Measurements from ENCODE around the gene CD38. TPM values are rescaled to one million over a fixed set of nuclear protein-coding genes. Genes with fewer than 3 reads are reported as not detected.

Gene CD38
- total RNA-seq, 1 experiment from 2014 or later = 0.07 TPM

GRCh38 chr4:15792974-15793373 is 14.8 kb downstream of the CD38 start:
- Mint-ChIP-seq H3K27me3 (ENCODE audit: low read depth) (no peaks in the 10 kb centered on the region), H3K4me3 (no peak overlapping the region), H3K4me1 (0 out of 4 replicates have a peak, but pooled peaks cover 0 to 2% of the 10 kb centered on the region in 2 experiments), H3K9me3 (peaks cover 17 to 28% of the 10 kb centered on the region in 2 experiments), H3K36me3 (ENCODE audit: insufficient read depth in 1 of 3, low read depth in 3 of 3) (peaks cover 0 to 16% (median 5%) of the 10 kb centered on the region in 3 experiments; a peak in 4 of 7 replicates), H3K27ac (no peak overlapping the region)
- Histone ChIP-seq H3K23me2 (ENCODE audit: insufficient read length, low read depth, low read length, poor library complexity, severe bottlenecking) (no peaks in the 10 kb centered on the region), H2BK5ac (ENCODE audit: insufficient read length, low read length) (no peak overlapping the region), H3K79me1 (ENCODE audit: insufficient read depth, low read depth, low read length, poor library complexity, severe bottlenecking) (no peaks in the 10 kb centered on the region), H3K4ac (ENCODE audit: low read depth, low read length) (no peak overlapping the region), H3K14ac (ENCODE audit: insufficient read depth, low read length) (no peak overlapping the region), H3K79me2 (ENCODE audit: insufficient read depth, low read length) (no peaks in the 10 kb centered on the region), H3K4me1 (ENCODE audit: insufficient read depth, low read length) (no peaks in the 10 kb centered on the region), H4K91ac (ENCODE audit: insufficient read length, low read depth, low read length) (no peak overlapping the region), H3K9me3 (ENCODE audit: control insufficient read depth, low read depth, low read length) (peaks cover 7% of the 10 kb centered on the region), H4K20me1 (ENCODE audit: control insufficient read depth, insufficient read depth, insufficient read length) (no peaks in the 10 kb centered on the region), H4K5ac (ENCODE audit: insufficient read length, low read depth, low read length) (no peak overlapping the region), H4K8ac (replicated peaks; ENCODE audit: insufficient read length, low read depth, low read length) (no peak overlapping the region), H3K23ac (ENCODE audit: insufficient read length, low read depth, low read length) (no peak overlapping the region), H3K27ac (ENCODE audit: insufficient read length, low read depth, low read length) (no peak overlapping the region), H3K9ac (ENCODE audit: extremely low read depth, insufficient read length, low read length) (no peak overlapping the region), H3K27me3 (ENCODE audit: insufficient read depth, low read length) (no peaks in the 10 kb centered on the region), H3K56ac (ENCODE audit: insufficient read length, low read depth, low read length) (no peak overlapping the region), H2AFZ (ENCODE audit: low read length) (no peak overlapping the region), H3K18ac (ENCODE audit: insufficient read length, low read depth, low read length) (no peak overlapping the region), H2BK12ac (ENCODE audit: insufficient read length, low read depth, low read length) (no peak overlapping the region), H2BK20ac (ENCODE audit: low read depth, low read length, poor library complexity, severe bottlenecking) (no peak overlapping the region), H3T11ph (ENCODE audit: low read length) (no peak overlapping the region), H3K4me2 (ENCODE audit: insufficient read depth, insufficient read length, low read length) (no peak overlapping the region), H2BK15ac (ENCODE audit: low read depth, low read length) (no peak overlapping the region), H2AK5ac (ENCODE audit: insufficient read length, low read length) (no peak overlapping the region), H2BK120ac (ENCODE audit: low read depth, low read length, poor library complexity, severe bottlenecking) (no peak overlapping the region)
- TF ChIP-seq CTCF (conservative IDR thresholded peaks at IDR 0.05) = no peak
- no CpG with 5 or more reads among the region's 2 CpGs for WGBS (ENCODE audit: extremely low coverage, insufficient read length, low lambda C conversion rate)
- DNase-seq = no peak

Data from H9 (cell line).